Bronchial epithelial cell (primary cell): ENCODE results near the gene PPFIA1. TPM values are rescaled to one million over a fixed set of nuclear protein-coding genes. Genes with fewer than 3 reads are reported as not detected.

Experiments used
- DNase-seq: peaks from one replicate; pipeline ENCODE4 v3.0.0-alpha.2; 2010; ENCODE audit warnings: low read depth
- FAIRE-seq: peaks from 2 replicates; lab custom pipeline; 2011; peaks lifted over from hg19 to GRCh38; lab: Jason Lieb, UNC
- H3K27me3 ChIP-seq: 2 replicates; pipeline ENCODE4 v1.5.1; 2011; ENCODE audit warnings: low read length; ENCODE audit not compliant: control insufficient read depth, insufficient read depth
- H3K36me3 ChIP-seq: 2 replicates; pipeline ENCODE4 v1.5.1; 2011; ENCODE audit warnings: low read length; ENCODE audit not compliant: control insufficient read depth, insufficient read depth
- H3K4me3 ChIP-seq: 2 replicates; pipeline ENCODE4 v1.5.1; 2011; ENCODE audit warnings: mild to moderate bottlenecking, low read depth, low read length, control low read depth
- total RNA-seq: library from RNA; depleted of rRNA; stranded (reverse); fragments of >200 nt; gene quantifications from 2 replicates; pipeline ENCODE4 v1.2.1, GENCODE V29; 2014
- TF ChIP-seq, protein P1 (sequence below): IDR thresholded peaks from 2 replicates; pipeline ENCODE4 v1.5.1; 2011; ENCODE audit warnings: mild to moderate bottlenecking, moderate library complexity, low read length, control low read depth, inconsistent platforms; ENCODE audit not compliant: insufficient read depth, severe bottlenecking

The PPFIA1 gene
- total RNA-seq, 1 donor from 2014 or later, result 35.0 TPM

DNA sequence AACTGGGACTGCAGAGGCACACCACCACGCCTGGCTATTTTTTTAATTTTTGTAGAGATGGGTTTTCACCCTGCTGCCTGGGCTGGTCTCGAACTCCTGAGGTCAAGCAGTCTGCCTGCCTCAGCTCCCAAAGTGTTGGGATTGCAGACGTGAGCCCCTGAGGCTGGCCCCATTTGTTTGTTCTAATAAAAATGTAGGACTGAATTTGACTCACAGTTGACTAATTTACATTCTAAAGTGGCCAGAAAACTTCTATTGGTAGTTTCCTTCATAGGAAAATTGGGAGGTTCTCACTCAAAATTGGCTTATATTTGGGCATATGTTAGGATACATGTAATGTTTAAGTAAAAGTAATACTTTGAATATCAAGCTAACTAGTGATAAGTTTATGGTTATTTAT is 35.0 kb downstream of the PPFIA1 start:
- no peak overlapping the region for H3K4me3 ChIP-seq
- peak; percentile 8 for DNase-seq
- TF ChIP-seq, protein P1, sequence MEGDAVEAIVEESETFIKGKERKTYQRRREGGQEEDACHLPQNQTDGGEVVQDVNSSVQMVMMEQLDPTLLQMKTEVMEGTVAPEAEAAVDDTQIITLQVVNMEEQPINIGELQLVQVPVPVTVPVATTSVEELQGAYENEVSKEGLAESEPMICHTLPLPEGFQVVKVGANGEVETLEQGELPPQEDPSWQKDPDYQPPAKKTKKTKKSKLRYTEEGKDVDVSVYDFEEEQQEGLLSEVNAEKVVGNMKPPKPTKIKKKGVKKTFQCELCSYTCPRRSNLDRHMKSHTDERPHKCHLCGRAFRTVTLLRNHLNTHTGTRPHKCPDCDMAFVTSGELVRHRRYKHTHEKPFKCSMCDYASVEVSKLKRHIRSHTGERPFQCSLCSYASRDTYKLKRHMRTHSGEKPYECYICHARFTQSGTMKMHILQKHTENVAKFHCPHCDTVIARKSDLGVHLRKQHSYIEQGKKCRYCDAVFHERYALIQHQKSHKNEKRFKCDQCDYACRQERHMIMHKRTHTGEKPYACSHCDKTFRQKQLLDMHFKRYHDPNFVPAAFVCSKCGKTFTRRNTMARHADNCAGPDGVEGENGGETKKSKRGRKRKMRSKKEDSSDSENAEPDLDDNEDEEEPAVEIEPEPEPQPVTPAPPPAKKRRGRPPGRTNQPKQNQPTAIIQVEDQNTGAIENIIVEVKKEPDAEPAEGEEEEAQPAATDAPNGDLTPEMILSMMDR, result no peak
- H3K36me3 ChIP-seq, result peaks cover 4% of the 10 kb centered on the region
- FAIRE-seq, result no peak
- H3K27me3 ChIP-seq, result no peaks in the 10 kb centered on the region

DNA sequence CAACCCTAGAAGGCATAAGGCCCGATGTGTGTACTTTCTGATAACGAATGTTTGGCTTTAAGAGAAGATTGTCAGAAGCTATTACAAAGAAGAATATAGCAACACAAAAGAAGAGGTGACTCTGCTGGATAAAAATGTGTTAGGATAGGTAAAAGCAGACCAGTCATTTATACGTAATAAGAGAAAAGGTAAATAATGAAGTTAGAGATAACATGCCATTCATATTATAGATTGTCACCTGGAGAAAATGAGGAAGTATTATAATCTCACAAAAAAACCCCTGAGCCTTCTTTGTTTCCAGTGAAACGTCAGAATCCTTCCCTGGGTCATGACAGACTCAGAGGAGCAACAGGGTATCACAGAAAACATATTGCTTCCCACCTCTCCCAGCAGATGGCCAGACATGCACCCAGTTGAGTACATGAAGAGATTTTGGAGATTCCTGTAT is 36.1 kb downstream of the PPFIA1 start:
- TF ChIP-seq, protein P1, result no peak
- peak; percentile 71 for DNase-seq
- no peak overlapping the region for H3K4me3 ChIP-seq
- no peak for FAIRE-seq
- peaks cover 4% of the 10 kb centered on the region for H3K36me3 ChIP-seq
- H3K27me3 ChIP-seq, result no peaks in the 10 kb centered on the region

DNA sequence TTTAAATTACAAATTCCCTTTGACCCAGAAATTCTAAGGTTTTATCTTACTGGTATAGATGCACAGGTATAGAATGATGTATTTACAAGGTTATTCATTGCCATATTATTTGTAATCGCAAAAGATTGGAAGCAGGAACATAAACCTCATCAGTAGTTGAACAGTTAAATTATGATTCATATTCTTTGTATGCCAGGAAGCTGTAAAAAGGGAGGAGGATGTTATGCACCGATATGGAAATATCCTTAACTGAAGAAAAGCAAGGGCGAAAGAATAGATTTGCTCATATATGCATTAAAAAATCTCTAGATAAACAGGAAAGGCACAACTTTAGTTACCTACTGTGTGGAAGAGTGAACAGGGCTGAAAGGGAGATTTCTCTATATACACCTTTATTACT is 36.7 kb downstream of the PPFIA1 start:
- FAIRE-seq, result no peak

DNA sequence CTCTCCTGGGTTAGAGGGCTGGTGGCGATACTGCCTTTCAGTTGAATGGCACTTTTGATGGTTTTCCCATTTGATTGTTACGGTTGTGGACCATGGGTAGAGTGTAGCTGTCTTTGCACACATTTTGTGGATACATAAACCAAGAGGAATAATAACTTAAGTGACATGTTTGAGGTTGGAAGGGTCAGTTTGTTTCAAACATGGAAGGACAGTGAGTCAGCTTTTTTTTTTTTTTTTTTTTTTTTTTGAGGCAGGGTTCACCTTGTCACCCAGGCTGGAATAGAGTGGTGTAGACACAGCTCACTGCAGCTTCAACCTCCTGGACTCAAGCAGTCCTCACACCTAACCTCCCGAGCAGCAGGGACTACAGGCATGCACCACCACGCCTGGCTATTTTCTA is 41.1 kb downstream of the PPFIA1 start:
- no peak for DNase-seq
- TF ChIP-seq, protein P1, result no peak
- Histone ChIP-seq H3K36me3 (peaks cover 6% of the 10 kb centered on the region), H3K4me3 (no peak overlapping the region), H3K27me3 (no peaks in the 10 kb centered on the region)
- FAIRE-seq, result no peak

More for the DNA sequence above, 36.7 kb downstream of the PPFIA1 start:
- TF ChIP-seq, protein P1, result no peak
- peak; percentile 34 for DNase-seq
- peaks cover 4% of the 10 kb centered on the region for H3K36me3 ChIP-seq
- H3K27me3 ChIP-seq, result no peaks in the 10 kb centered on the region
- no peak overlapping the region for H3K4me3 ChIP-seq

DNA sequence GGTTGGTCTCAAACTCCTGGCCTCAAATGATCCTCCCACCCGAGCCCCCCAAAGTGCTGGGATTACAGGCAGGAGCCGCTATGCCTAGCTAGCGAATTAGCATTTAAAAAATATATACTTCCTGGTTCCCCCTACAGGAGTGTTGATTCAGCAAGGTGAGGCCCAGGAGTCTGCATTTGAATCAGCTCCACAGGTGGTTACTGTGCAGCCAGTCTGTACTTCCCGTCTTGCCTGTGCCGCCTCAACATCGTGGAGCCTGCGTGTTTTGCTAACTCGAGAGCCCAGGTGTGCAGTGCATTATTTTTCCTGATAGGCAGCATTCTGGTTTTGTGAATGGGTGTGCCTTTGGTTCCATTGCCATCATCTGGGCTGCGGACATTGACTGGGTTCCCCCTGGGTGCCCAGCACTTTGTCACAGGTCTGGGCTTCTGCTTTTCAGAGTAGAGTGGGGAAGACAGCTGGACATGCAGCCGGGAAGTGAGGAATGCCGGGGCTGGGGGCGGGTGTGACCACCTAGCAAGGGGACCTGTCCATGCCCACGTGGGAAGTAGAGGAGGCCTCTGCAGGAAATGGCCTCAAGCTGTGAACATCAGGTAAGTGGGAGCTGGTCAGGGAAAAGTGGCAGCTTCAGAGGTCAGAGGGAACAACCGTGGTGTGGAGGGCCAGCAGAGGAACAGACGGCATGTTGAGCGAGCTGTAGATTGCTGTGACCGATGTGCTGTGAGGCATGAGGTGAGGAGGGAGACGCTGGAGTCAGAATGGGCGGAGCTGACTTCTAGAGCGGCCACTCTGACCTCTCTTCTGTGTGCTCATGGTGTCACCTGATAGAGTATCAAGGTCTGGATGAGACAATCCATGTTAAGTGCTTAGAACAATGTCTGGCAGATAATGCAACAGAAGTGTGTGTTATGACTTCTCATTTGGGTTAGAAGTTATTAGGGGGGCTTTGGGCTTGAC is 42.2 kb downstream of the PPFIA1 start:
- FAIRE-seq, result no peak
- TF ChIP-seq, protein P1, result no peak

DNA sequence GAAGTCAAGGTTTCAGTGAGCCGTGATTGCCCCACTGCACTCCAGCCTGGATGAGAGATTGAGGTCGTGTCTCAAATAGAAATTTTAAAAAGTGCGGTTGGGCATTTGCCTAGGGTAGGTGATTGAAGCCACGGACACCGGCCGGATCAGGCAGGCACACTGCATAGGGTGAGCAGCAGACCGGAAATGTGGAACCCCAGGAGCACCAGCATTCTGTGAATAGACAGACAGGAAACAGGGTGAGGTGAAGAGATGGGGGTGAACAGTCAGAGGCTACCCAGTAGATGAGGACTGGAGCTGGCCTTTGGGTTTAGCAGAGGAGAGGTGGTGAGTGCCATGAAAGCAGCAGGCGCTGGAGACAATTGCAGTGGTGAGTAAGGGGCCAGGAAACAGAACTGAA is 43.5 kb downstream of the PPFIA1 start:
- FAIRE-seq, result no peak
- H3K36me3 ChIP-seq, result peaks cover 7% of the 10 kb centered on the region
- H3K4me3 ChIP-seq, result no peak overlapping the region
- H3K27me3 ChIP-seq, result no peaks in the 10 kb centered on the region
- TF ChIP-seq, protein P1, result no peak
- no peak for DNase-seq

More for the DNA sequence above, 42.2 kb downstream of the PPFIA1 start:
- Histone ChIP-seq H3K4me3 (no peak overlapping the region), H3K36me3 (peaks cover 5% of the 10 kb centered on the region), H3K27me3 (no peaks in the 10 kb centered on the region)
- DNase-seq, result no peak
